Spleen (tissue), 7 donors: ENCODE measurements around the gene SNAPIN.

Experiments
- POLR2A ChIP-seq, 3 donors: fragments of 450-650 bp; IDR thresholded peaks; one replicate each; pipeline ENCODE4 v1.5.1; 2017; ENCODE audit warnings: antibody characterized with exemption in 3 of 3, mild to moderate bottlenecking in 1 of 3
- POLR2AphosphoS5 ChIP-seq, 3 donors: sonication (generic); formaldehyde crosslinking; IDR thresholded peaks; one replicate each; pipeline ENCODE4 v1.5.1; 2017; ENCODE audit warnings: antibody characterized with exemption in 3 of 3
- TF ChIP-seq, protein P1 (sequence below), 11 experiments: fragments of 200-600 bp in 7 of 11; fragments of 450-650 bp in 4 of 11; sonication (generic) in 4 of 11; IDR thresholded peaks in 8 of 11; conservative IDR thresholded peaks in 3 of 11; 1 replicate in 7 of 11; 2 replicates in 4 of 11; pipeline versions ENCODE4 v1.4.0 to v1.8.0; 2016 to 2021; ENCODE audit warnings: antibody characterized with exemption in 11 of 11, inconsistent platforms in 4 of 11, mild to moderate bottlenecking in 1 of 11
- donor health status: DM: no; HTN: no; CAD: no; lungs with moderate emphysema.
- donor health status: DM: no; HTN: no; CAD: no.
- donor health status: DM: no; HTN: no; CAD: no.

DNA sequence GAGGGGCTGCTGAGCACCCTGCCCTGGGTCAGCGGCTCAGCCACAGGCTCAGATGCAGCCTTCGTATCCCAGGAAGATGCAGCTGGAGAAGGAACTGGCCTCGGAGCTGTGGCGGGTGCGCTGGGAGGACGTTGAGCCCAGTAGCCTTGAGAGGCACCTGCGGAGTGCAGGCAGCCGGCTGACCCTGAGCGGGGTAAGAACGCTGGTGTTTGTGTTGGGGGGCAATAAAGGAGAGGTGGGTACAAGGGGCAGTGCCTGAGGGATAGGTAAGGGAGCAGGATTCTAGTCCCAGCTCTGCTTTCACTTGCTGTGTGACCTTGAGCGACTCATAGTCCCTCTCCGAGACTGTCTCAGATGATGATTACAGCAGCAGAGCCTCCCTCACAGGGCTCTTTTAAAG lies 26.4 kb downstream of the SNAPIN start:
- no peak for TF ChIP-seq POLR2A (IDR thresholded peaks at IDR 0.05)
- TF ChIP-seq, protein P1, sequence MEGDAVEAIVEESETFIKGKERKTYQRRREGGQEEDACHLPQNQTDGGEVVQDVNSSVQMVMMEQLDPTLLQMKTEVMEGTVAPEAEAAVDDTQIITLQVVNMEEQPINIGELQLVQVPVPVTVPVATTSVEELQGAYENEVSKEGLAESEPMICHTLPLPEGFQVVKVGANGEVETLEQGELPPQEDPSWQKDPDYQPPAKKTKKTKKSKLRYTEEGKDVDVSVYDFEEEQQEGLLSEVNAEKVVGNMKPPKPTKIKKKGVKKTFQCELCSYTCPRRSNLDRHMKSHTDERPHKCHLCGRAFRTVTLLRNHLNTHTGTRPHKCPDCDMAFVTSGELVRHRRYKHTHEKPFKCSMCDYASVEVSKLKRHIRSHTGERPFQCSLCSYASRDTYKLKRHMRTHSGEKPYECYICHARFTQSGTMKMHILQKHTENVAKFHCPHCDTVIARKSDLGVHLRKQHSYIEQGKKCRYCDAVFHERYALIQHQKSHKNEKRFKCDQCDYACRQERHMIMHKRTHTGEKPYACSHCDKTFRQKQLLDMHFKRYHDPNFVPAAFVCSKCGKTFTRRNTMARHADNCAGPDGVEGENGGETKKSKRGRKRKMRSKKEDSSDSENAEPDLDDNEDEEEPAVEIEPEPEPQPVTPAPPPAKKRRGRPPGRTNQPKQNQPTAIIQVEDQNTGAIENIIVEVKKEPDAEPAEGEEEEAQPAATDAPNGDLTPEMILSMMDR (IDR thresholded peaks at IDR 0.05 in 8 of 11, conservative IDR thresholded peaks at IDR 0.05 in 3 of 11) = no peak
- no peak for TF ChIP-seq POLR2AphosphoS5 (IDR thresholded peaks at IDR 0.05)
